Measurements from ENCODE around the gene ARID2.

GRCh38 chr12:45880533-45880932 is 151.0 kb downstream of the ARID2 start:
- TF ChIP-seq CTCF (conservative IDR thresholded peaks at IDR 0.05 in 1 of 2, IDR thresholded peaks at IDR 0.05 in 1 of 2; ENCODE audit: extremely low read depth in 1 of 2, insufficient read depth in 1 of 2, low read depth in 1 of 2, low read length in 2 of 2) = no peak
- no peak for TF ChIP-seq EZH2 (IDR thresholded peaks at IDR 0.05; ENCODE audit: borderline replicate concordance, low read length)

Measured in mammary epithelial cell (primary cell).